Tibial nerve (tissue), 4 donors: ENCODE results near the gene ASPDH. TPM values are rescaled to one million over a fixed set of nuclear protein-coding genes. Genes with fewer than 3 reads are reported as not detected.

Source experiments
- DNase-seq, 2 donors: peaks; one replicate each; pipeline ENCODE4 v3.0.0-alpha.2; 2019; ENCODE audit warnings: low spot score in 2 of 2
- H3K27ac ChIP-seq, 4 donors: fragments of 200-600 bp; sonication (generic) in 3 of 4; one replicate each; pipeline ENCODE4 v1.5.1; 2017 to 2019; ENCODE audit warnings: mild to moderate bottlenecking in 1 of 4
- H3K27me3 ChIP-seq, 2 donors: fragments of 200-600 bp; sonication (generic) in 1 of 2; one replicate each; pipeline versions ENCODE4 v1.5.1 to v1.6.0; 2017 to 2019
- H3K36me3 ChIP-seq, 3 donors: fragments of 200-600 bp; sonication (generic); one replicate each; pipeline ENCODE4 v1.5.1; 2018 to 2019
- H3K4me1 ChIP-seq, 4 donors: fragments of 200-600 bp; sonication (generic) in 3 of 4; one replicate each; pipeline ENCODE4 v1.5.1; 2017 to 2019
- H3K4me3 ChIP-seq, 4 donors: fragments of 200-600 bp; sonication (generic) in 3 of 4; one replicate each; pipeline ENCODE4 v1.5.1; 2017 to 2019; ENCODE audit warnings: mild to moderate bottlenecking in 1 of 4, moderate library complexity in 1 of 4
- H3K9me3 ChIP-seq, 4 donors: fragments of 200-600 bp; sonication (generic) in 3 of 4; one replicate each; pipeline ENCODE4 v1.5.1; 2017 to 2019
- CTCF ChIP-seq, 5 experiments: fragments of 200-600 bp in 3 of 5; fragments of 450-650 bp in 2 of 5; sonication (generic) in 3 of 5; IDR thresholded peaks; one replicate each; pipeline ENCODE4 v1.5.1; 2016 to 2019; ENCODE audit warnings: antibody characterized with exemption in 5 of 5, mild to moderate bottlenecking in 3 of 5, moderate library complexity in 2 of 5
- EP300 ChIP-seq, 2 donors: sonication (generic); formaldehyde crosslinking; IDR thresholded peaks; one replicate each; pipeline ENCODE4 v1.6.1; 2017; ENCODE audit warnings: antibody characterized with exemption in 2 of 2, mild to moderate bottlenecking in 1 of 2
- POLR2A ChIP-seq, 2 donors: fragments of 450-650 bp; IDR thresholded peaks; one replicate each; pipeline ENCODE4 v1.6.1; 2017; ENCODE audit warnings: antibody characterized with exemption in 2 of 2, mild to moderate bottlenecking in 2 of 2, moderate library complexity in 2 of 2
- WGBS, 2 donors: methylation state at CpG; one replicate each; pipeline ENCODE4 v1.1.5; 2018; 5-methylcytosine and 5-hydroxymethylcytosine counted together
- total RNA-seq, 4 donors: library from RNA; depleted of rRNA; stranded (reverse); fragments of >200 nt; gene quantifications; one replicate each; pipeline ENCODE4 v1.1.0, GENCODE V29; 2016

ASPDH gene
- total RNA-seq, 4 donors from 2014 or later, result not detected

- TF ChIP-seq POLR2A (IDR thresholded peaks at IDR 0.05) (no peak), CTCF (IDR thresholded peaks at IDR 0.05) (no peak), EP300 (IDR thresholded peaks at IDR 0.05) (no peak)
- Histone ChIP-seq H3K4me1 (peaks cover 0 to 24% (median 2%) of the 10 kb centered on the region in 4 donors), H3K4me3 (peak overlapping the region in 1 of 4 donors; percentile 41), H3K36me3 (no peaks in the 10 kb centered on the region), H3K27ac (no peak overlapping the region), H3K27me3 (peaks cover 0 to 87% of the 10 kb centered on the region in 2 donors), H3K9me3 (no peaks in the 10 kb centered on the region)
- 1% methylated on average over 21 of the region's 22 CpGs for WGBS, 2 donors
- DNase-seq, result no peak
Measured at GRCh38 chr19:50551715-50552187, 38.0 kb upstream of the ASPDH start.

GRCh38 chr19:50551034-50551714 lies 37.5 kb upstream of the ASPDH start:
- no peak for DNase-seq
- Histone ChIP-seq H3K27ac (no peak overlapping the region), H3K9me3 (no peaks in the 10 kb centered on the region), H3K27me3 (peaks cover 0 to 81% of the 10 kb centered on the region in 2 donors), H3K4me1 (peaks cover 0 to 18% (median 0%) of the 10 kb centered on the region in 4 donors), H3K36me3 (no peaks in the 10 kb centered on the region), H3K4me3 (peak overlapping the region in 2 of 4 donors; percentile 11 to 41)
- TF ChIP-seq EP300 (IDR thresholded peaks at IDR 0.05) (no peak), POLR2A (IDR thresholded peaks at IDR 0.05) (no peak), CTCF (IDR thresholded peaks at IDR 0.05) (no peak)
- WGBS, 2 donors, result 9 to 17% methylated on average over 32 of the region's 32 CpGs

- TF ChIP-seq POLR2A (IDR thresholded peaks at IDR 0.05), result no peak
- no peak for TF ChIP-seq CTCF (IDR thresholded peaks at IDR 0.05)
- TF ChIP-seq EP300 (IDR thresholded peaks at IDR 0.05), result no peak
- peaks cover 0 to 13% (median 0%) of the 10 kb centered on the region in 4 donors for H3K4me1 ChIP-seq
- H3K27me3 ChIP-seq, result peaks cover 0 to 75% of the 10 kb centered on the region in 2 donors
- DNase-seq, result no peak
- H3K4me3 ChIP-seq, result peak overlapping the region in 2 of 4 donors; percentile 11 to 41
- no peak overlapping the region for H3K27ac ChIP-seq
- 35 to 42% methylated on average over 8 of the region's 8 CpGs for WGBS, 2 donors
- no peaks in the 10 kb centered on the region for H3K36me3 ChIP-seq
- no peaks in the 10 kb centered on the region for H3K9me3 ChIP-seq
Measured at GRCh38 chr19:50550594-50550966, 36.9 kb upstream of the ASPDH start.

DNA sequence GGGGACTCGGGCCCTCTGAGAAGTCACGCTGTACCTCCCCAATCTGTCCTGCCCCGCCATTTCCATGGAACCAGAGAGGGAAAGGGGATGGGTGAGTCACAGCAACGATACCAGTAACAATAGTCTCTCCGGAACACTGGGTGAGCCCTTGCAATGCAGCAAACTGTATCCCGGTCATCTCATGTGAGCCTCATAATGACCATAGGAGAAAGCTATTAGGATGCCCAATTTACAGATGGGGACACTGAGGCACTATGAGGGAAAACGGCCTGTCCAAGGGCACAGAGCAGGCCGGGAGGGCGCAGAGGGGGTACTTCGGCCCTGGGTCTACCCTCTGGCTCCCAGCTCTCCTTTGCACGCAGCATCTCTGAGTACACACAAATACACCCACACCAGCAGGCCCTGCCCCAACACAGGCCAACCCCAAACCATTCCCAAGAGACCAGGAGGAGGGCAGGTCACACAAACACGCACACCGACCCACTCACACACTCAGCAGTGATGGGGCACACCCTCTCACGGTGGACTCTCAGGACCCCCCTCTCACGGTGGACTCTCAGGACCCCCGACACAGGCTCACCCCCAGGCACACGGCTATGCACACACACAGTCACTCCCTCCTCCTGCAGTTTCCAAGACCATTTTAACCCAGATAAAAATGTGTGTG lies 36.3 kb upstream of the ASPDH start:
- DNase-seq, result no peak
- Histone ChIP-seq H3K27me3 (peaks cover 0 to 70% of the 10 kb centered on the region in 2 donors), H3K9me3 (no peaks in the 10 kb centered on the region), H3K36me3 (no peaks in the 10 kb centered on the region), H3K4me3 (peak overlapping the region in 1 of 4 donors; percentile 41), H3K27ac (no peak overlapping the region), H3K4me1 (peaks cover 0 to 13% (median 0%) of the 10 kb centered on the region in 4 donors)
- TF ChIP-seq EP300 (IDR thresholded peaks at IDR 0.05) (no peak), POLR2A (IDR thresholded peaks at IDR 0.05) (no peak), CTCF (IDR thresholded peaks at IDR 0.05) (no peak)
- WGBS, 2 donors, result 52 to 60% methylated on average over 14 to 15 of the region's 17 CpGs
